ENCODE data around the gene AHSG. TPM values are rescaled to one million over a fixed set of nuclear protein-coding genes. Genes with fewer than 3 reads are reported as not detected.

AHSG gene
- total RNA-seq, 1 experiment from 2014 or later, result 1.6 TPM

- intact Hi-C loops (cut with micrococcal nuclease), result no loop called here
- no peak for DNase-seq (ENCODE audit: low read depth, low spot score)
- CTCF ChIA-PET, result no interaction called here
- POLR2A ChIA-PET, result no interaction called here
- Histone ChIP-seq H3K9ac (ENCODE audit: low read length) (no peak overlapping the region), H3K36me3 (ENCODE audit: control insufficient read depth in 1 of 2, insufficient read depth in 2 of 2, low read length in 2 of 2) (no peaks in the 10 kb centered on the region), H3K4me2 (ENCODE audit: low read length) (no peak overlapping the region), H3K4me1 (ENCODE audit: control insufficient read depth in 1 of 2, insufficient read depth in 2 of 2, low read length in 2 of 2) (peaks cover 0 to 5% of the 10 kb centered on the region in 2 experiments; a peak in 1 of 4 replicates), H3K79me2 (ENCODE audit: insufficient read depth, low read length) (no peaks in the 10 kb centered on the region), H3K27me3 (ENCODE audit: insufficient read depth, low read length) (no peaks in the 10 kb centered on the region), H3K27ac (ENCODE audit: low read depth, low read length) (no peak overlapping the region), H3K9me3 (ENCODE audit: control insufficient read depth in 1 of 2, insufficient read depth in 1 of 2, low read depth in 1 of 2, low read length in 2 of 2) (no peaks in the 10 kb centered on the region), H3K4me3 (replicated peaks in 1 of 2; ENCODE audit: low read depth in 1 of 2, low read length in 2 of 2) (no peak overlapping the region), H2AFZ (ENCODE audit: low read depth, low read length, poor library complexity, severe bottlenecking) (no peak overlapping the region), H4K20me1 (ENCODE audit: insufficient read depth) (no peaks in the 10 kb centered on the region), H3K9me2 (ENCODE audit: insufficient read depth) (no peaks in the 10 kb centered on the region)
- peak; percentile 63 for ATAC-seq
- no TSS peak for BruUV-seq (replicated peaks)
- RAD21 ChIA-PET (ENCODE audit: low non-redundant PET in 1 of 2, low total read pairs in 2 of 2, uncharacterized antibody in 2 of 2, unreplicated experiment in 2 of 2), result no interaction called here
- TF ChIP-seq ZFX (IDR thresholded peaks at IDR 0.05), result no peak
- no peak for TF ChIP-seq CBX3 (IDR thresholded peaks at IDR 0.05; ENCODE audit: low read depth)
- no peak for TF ChIP-seq EGR1 (IDR thresholded peaks at IDR 0.05; ENCODE audit: low read depth)
- no peak for TF ChIP-seq FOSL1 (IDR thresholded peaks at IDR 0.05; ENCODE audit: low read depth)
- no peak for TF ChIP-seq RAD21 (IDR thresholded peaks at IDR 0.05; ENCODE audit: low read depth)
- TF ChIP-seq YY1 (IDR thresholded peaks at IDR 0.05; ENCODE audit: extremely low read depth, insufficient replicate concordance, low read depth, low read length), result no peak
Measured at GRCh38 chr3:186640473-186640818, 27.6 kb downstream of the AHSG start.

- CTCF ChIA-PET, result no interaction called here
Measured at GRCh38 chr3:186640929-186641328, 28.1 kb downstream of the AHSG start.

More at GRCh38 chr3:186640929-186641328, 28.1 kb downstream of the AHSG start:
- Histone ChIP-seq H3K9ac (ENCODE audit: low read length) (no peak overlapping the region), H3K27ac (ENCODE audit: low read depth, low read length) (no peak overlapping the region), H2AFZ (ENCODE audit: low read depth, low read length, poor library complexity, severe bottlenecking) (no peak overlapping the region), H3K4me3 (replicated peaks in 1 of 2; ENCODE audit: low read depth in 1 of 2, low read length in 2 of 2) (no peak overlapping the region), H3K4me1 (ENCODE audit: control insufficient read depth in 1 of 2, insufficient read depth in 2 of 2, low read length in 2 of 2) (peaks cover 0 to 5% of the 10 kb centered on the region in 2 experiments; a peak in 1 of 4 replicates), H3K4me2 (ENCODE audit: low read length) (no peak overlapping the region), H3K9me3 (ENCODE audit: control insufficient read depth in 1 of 2, insufficient read depth in 1 of 2, low read depth in 1 of 2, low read length in 2 of 2) (no peaks in the 10 kb centered on the region), H4K20me1 (ENCODE audit: insufficient read depth) (no peaks in the 10 kb centered on the region), H3K79me2 (ENCODE audit: insufficient read depth, low read length) (no peaks in the 10 kb centered on the region), H3K36me3 (ENCODE audit: control insufficient read depth in 1 of 2, insufficient read depth in 2 of 2, low read length in 2 of 2) (no peaks in the 10 kb centered on the region), H3K27me3 (ENCODE audit: insufficient read depth, low read length) (no peaks in the 10 kb centered on the region), H3K9me2 (ENCODE audit: insufficient read depth) (no peaks in the 10 kb centered on the region)
- ATAC-seq, result no peak
- ChIA-PET RAD21 (ENCODE audit: low non-redundant PET in 1 of 2, low total read pairs in 2 of 2, uncharacterized antibody in 2 of 2, unreplicated experiment in 2 of 2) (no interaction called here), POLR2A (no interaction called here)
- intact Hi-C loops (cut with micrococcal nuclease), result no loop called here
- DNase-seq (ENCODE audit: low read depth, low spot score), result no peak
- no TSS peak for BruUV-seq (replicated peaks)
- no peak for TF ChIP-seq EGR1 (IDR thresholded peaks at IDR 0.05; ENCODE audit: low read depth)
- no peak for TF ChIP-seq ZNF274 (IDR thresholded peaks at IDR 0.05; ENCODE audit: low read depth, low read length)
- no peak for TF ChIP-seq SP1 (IDR thresholded peaks at IDR 0.05; ENCODE audit: low read depth)

All from HCT116 (cell line).